Right hindlimb (tissue), 1 donor: ENCODE results near the gene F13B.
"Not testable (repeated sequence)": the region's sequence is repeated elsewhere in the genome, so short reads cannot be mapped to it uniquely, and the experiment has no call there.

Experiments used
- DNase-seq: peaks from one replicate; pipeline ENCODE4 v3.0.0-alpha.2; 2018

Gene F13B

DNA sequence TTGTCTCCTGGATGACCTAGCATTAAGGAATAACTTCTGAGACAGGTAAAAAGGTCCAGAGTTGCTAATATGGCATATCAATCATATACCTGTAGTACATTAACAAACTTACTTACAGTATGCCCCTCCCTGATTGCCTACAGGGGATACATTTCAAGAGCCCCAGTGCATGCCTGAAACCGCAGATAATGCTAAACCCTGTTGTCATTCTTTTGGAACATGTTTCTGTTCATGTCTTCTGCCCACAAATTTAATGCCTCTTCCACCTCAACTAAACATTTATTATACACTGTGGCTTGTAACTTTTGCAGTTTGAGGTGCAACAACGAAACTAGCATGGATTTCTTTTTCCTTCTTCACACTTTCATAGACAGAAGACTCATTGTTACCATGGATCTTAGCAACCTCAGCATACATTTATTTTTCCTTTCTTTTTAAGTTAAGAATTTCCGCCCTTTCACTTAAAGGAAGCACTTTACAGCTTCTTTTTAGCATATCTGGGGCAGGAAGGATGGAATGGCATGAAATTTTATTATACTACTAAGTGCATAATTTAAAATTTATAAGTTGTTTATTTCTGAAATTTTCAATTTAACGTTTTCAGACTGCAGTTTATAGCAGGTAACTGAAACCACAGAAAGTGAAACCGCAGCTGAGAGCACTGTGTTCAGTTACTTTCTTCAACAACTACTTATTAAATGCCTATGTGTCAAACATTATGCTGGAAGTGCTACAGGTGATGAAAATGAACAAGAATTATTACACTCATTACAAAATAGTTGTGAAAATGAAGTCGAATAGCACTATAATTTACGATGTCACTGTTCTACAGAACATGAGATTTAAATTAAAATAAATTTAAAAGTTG is 25.3 kb downstream of the F13B start:
- no peak for DNase-seq

DNA sequence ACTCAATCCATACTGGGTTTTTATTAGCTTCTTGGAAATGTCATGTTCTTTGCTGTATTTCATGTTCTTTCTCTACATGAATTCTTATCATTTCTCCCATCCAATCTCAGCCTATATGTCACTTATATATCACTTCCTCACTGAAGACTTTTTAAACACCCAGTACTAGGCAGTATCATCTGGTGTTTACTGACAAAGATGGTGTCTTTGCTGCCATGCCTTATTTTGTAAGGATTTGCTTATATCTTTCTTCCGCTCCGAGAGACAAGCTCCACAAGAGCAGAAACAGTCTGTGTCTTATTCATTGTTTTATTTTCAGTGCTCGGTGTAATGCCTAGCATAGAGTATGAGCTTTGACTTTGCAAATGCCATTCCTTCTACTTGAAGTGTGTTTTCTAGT is 30.2 kb downstream of the F13B start:
- DNase-seq = no peak

DNA sequence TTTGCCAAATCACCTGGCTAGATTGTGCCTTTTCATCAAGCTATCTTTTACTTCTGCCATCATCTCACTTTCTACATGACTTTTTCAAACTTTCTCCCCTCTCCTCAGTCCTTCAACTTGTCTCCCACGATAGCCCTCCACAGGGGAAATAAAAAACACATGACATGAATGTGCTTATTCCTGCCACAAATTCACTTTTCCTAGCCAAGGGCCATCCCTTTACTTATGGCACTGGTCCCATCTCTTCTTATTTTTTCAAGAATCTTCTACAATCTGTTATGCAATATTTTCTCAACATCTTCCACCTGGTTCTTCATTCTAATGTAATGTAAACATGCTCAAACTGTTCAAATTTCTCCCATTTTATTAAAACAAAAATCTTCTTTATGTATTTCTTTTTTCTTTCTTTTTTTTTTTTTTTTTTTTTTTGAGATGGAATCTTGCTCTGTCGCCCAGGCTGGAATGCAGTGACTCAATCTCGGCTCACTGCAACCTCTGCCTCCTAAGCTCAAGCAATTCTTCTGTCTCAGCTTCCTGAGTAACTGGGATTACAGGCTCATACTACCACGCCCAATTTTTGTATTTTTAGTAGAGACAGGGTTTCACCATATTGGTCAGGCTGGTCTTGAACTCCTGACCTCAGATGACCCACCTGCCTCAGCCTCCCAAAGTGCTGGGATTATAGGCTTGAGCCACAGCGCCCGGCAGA is 32.3 kb downstream of the F13B start:
- DNase-seq = not testable (repeated sequence)

DNA sequence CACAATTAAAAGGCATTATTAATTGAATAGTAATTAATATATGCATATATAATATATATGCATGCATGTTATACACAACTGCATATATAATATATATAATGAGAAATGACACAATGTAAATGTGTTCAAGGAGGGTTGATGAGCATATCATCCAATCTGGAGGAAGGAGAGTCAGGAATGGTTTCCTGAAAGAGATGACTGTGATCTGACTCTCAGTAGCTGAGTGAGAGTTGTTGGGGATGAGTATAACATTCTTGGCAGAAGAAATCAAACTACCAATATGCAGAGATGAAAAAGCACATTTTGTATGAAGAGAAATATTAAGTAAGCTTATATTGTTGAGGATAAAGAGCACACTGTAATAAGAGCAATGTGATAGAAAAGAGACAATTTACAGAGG is 37.3 kb downstream of the F13B start:
- DNase-seq = no peak

- DNase-seq = no peak
These were observed 39.7 kb downstream of the F13B start for GRCh38 chr1:197027359-197027758.

DNA sequence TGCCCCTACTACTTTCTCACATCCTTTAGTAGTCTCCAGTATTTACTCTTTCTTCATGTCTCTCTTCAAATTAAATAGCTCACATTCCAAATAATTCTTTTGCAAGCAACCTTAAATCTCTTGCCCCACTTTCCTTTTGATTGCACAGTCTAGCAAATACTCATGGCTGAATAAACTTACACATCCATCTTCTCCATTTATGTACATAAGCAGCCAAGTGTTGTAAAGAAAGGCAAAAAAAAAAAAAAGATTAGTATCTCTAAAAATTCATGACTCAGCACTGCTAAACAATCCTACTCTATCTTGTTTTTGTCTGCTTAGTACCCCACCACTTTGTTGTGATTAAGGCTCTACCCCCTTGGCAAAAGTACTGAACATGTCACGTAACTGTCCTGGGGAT is 42.6 kb downstream of the F13B start:
- DNase-seq = no peak

DNA sequence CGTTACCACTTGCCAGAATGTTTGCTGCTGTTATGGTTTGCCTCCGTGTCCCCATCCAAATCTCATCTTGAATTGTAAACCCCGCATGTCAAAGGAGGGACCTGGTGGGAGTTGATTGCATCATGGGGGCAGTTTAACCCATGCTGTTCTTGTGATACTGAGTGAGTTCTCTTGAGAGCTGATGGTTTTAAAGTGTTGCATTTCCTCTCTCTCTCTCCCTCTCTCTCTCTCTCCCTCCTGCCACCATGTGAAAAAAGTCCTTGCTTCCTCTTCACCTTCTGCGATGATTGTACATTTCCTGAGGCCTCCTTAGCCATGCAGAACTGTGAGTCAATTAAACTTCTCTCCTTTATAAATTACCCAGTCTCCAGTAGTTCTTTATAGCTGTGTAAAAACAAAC is 45.3 kb downstream of the F13B start:
- DNase-seq = no peak

DNA sequence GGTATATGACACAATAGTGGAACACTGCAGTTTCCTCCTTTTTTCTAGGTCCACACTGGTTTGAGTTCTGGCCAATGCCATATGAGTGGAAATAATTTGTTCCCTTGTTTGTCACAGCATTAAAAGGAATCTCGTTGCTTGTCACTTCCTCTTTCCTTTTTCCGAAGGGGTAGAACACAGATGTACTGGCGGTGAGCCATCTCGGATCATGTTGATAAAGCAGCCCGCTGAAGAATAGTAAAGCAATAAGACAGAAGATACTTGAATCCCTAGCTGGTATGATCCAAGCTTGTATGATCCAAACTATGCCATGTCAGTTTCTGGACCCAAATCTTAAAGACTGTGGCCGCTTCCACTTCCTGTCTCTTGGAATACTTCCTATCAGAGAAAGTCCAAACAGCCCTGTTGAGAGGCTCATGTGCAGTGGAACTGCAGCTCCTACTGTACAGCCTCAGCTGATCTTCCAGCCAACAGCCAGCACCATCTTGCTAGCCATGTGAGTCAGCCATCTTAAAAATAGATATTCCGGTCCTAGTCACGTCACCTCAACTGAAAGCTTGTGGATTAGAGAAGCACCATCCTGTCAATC is 49.4 kb downstream of the F13B start:
- DNase-seq = peak; percentile 22

DNA sequence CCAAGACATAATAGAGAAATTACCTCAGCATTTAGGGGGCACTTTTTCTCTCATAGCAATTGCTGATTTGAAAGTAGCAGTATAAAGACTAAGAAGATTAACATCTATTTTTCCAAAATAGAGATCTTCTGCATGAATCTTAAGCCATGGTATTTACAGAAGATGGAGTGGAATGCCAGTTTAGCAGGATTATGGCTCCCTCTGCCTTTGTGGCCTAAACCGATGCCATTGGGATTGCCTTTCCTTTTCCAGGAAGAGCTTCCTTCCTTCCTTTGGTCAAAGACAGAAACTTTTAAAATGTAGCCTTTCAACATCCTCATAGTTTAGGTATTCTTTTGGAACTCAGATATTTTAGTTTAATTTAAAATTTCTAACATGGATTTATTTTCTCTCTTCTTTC is 50.3 kb downstream of the F13B start:
- no peak for DNase-seq

- no peak for DNase-seq
These were observed 53.8 kb downstream of the F13B start for GRCh38 chr1:197013234-197013633.

- no peak for DNase-seq
These were observed 55.4 kb downstream of the F13B start for GRCh38 chr1:197011614-197012013.

DNA sequence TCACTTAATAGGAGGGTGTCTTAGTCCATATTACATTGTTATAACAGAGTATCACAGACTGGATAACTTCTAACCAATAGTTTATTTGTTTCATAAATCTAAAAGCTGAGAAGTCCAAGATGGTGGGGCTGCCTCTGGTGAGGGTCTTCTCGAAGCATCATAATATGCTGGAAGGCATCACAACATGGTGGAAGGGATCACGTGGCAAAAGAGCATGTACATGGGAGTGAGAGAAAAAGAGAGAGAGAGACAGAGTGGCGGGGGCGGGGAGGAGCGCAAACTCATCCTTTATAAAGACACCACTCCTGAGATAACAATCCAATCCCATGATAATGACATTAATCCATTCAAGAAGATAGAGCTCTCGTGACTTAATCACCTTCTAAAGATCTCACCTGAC is 58.2 kb downstream of the F13B start:
- DNase-seq = no peak

- no peak for DNase-seq
These were observed 63.9 kb downstream of the F13B start for GRCh38 chr1:197003132-197003531.

GRCh38 chr1:197001828-197002227 is 65.2 kb downstream of the F13B start:
- DNase-seq = no peak

DNA sequence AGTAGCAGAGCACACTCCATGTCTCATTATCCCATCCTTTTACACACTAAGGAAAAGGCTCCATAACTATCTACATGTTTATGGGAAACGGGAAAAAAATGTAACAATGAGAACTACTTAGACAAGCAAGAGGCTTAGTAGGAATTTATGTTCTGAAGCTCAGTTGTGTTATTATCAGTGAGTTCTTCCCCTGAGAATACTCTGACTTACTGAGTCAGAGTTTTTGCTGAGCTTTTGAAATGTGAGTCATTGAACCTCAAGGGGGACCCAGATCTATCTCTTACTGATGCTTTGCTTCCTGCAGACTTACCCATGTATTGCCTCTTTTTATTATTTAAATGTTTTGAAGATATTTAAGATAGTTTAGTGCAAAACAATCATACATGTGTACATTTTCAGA is 69.6 kb downstream of the F13B start:
- DNase-seq = no peak

GRCh38 chr1:196993916-196994315 is 73.1 kb downstream of the F13B start:
- no peak for DNase-seq

DNA sequence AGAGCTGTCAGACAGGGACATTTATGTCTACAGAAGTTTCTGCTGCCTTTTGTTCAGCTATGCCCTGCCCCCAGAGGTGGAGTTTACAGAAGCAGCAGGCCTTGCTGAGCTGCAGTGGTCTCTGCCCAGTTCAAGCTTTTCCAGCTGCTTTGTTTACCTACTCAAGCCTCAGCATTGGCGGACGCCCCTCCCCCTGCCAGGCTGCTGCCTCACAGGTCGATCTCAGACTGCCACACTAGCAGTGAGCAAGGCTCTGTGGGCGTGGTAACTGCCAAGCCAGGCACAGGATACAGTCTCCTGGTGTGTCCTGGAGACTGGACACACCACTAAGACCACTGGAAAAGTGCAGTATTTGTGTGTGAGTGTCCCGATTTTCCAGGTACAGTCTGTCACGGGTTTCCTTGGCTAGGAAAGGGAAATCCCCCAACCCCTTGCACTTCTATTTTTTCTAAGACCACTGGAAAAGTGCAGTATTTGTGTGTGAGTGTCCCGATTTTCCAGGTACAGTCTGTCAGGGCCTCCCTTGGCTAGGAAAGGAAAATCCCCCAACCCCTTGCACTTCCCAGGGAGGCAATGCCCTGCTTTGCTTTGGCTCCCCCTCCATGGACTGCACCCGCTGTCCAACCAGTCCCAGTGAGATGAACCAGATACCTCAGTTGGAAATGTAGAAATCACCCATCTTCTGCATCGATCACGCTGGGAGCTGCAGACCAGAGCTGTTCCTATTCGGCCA is 75.0 kb downstream of the F13B start:
- DNase-seq = not testable (repeated sequence)
